Adrenal gland (tissue), 12 donors: ENCODE measurements around the gene RFWD3. TPM values are rescaled to one million over a fixed set of nuclear protein-coding genes. Genes with fewer than 3 reads are reported as not detected.
A peak's percentile ranks its signal among the peaks of the same experiment; 100 is the strongest.

Source experiments
- DNase-seq, 7 donors: peaks; one replicate each; pipeline ENCODE4 v3.0.0-alpha.2; 2019 to 2020
- H3K27ac ChIP-seq, 5 donors: fragments of 200-600 bp; sonication (generic) in 4 of 5; 1 replicate in 3 of 5; 2 replicates in 2 of 5; pipeline versions ENCODE4 v1.5.1 to v1.8.0; 2016 to 2020; ENCODE audit warnings: mild to moderate bottlenecking in 1 of 5
- H3K27me3 ChIP-seq: fragments of 200-600 bp; 2 replicates; pipeline ENCODE4 v1.8.0; 2021
- H3K36me3 ChIP-seq, 2 donors: fragments of 200-600 bp; replicated peaks in 1 of 2; 1 replicate in 1 of 2; 2 replicates in 1 of 2; pipeline versions ENCODE4 v1.5.1 to v1.8.0; 2018 to 2022
- H3K4me1 ChIP-seq, 2 donors: fragments of 200-600 bp; replicated peaks in 1 of 2; 1 replicate in 1 of 2; 2 replicates in 1 of 2; pipeline versions ENCODE4 v1.5.1 to v1.8.0; 2018 to 2021
- H3K4me3 ChIP-seq, 4 donors: fragments of 200-600 bp; sonication (generic) in 3 of 4; one replicate each; pipeline ENCODE4 v1.5.1; 2016 to 2018
- H3K9me3 ChIP-seq, 3 donors: fragments of 200-600 bp; sonication (generic) in 1 of 3; replicated peaks in 1 of 3; 1 replicate in 2 of 3; 2 replicates in 1 of 3; pipeline versions ENCODE4 v1.5.1 to v1.8.0; 2016 to 2021
- CTCF ChIP-seq, 6 experiments: fragments of 450-650 bp in 4 of 6; fragments of 200-600 bp in 2 of 6; sonication (generic) in 1 of 6; IDR thresholded peaks; 1 replicate in 5 of 6; 2 replicates in 1 of 6; pipeline versions ENCODE4 v1.5.1 to v1.8.0; 2016 to 2021; ENCODE audit warnings: antibody characterized with exemption in 6 of 6, mild to moderate bottlenecking in 2 of 6, moderate library complexity in 1 of 6
- POLR2A ChIP-seq, 2 donors: fragments of 450-650 bp; IDR thresholded peaks; one replicate each; pipeline ENCODE4 v1.6.1; 2017; ENCODE audit warnings: antibody characterized with exemption in 2 of 2, mild to moderate bottlenecking in 2 of 2, moderate library complexity in 1 of 2
- WGBS, 4 donors: extraction: QIAGEN DNeasy Blood & Tissue Kit in 2 of 4; methylation state at CpG; one replicate each; pipeline versions ENCODE4 v1.1.5 to v1.1.7; 2013 to 2017; 5-methylcytosine and 5-hydroxymethylcytosine counted together
- intact Hi-C, 2 donors: fragments of 100-400 bp; cut with DNase I; formaldehyde crosslinking; loops; one replicate each; pipeline versions ENCODE4 v1.14.1 to v1.15.0; 2022 to 2023
- polyA plus RNA-seq, 3 donors: library from polyadenylated mRNA; stranded (reverse); fragments of 200-250 nt in 2 of 3; fragments of 350-450 nt in 1 of 3; fragmentation: Illumina TruSeq in 1 of 3; extraction: RNeasy Lipid Tissue Mini Kit (QIAGEN cat#74804) in 1 of 3; gene quantifications; one replicate each; pipeline ENCODE4 v1.2.3, GENCODE V29; 2013 to 2014
- total RNA-seq, 9 donors: library from RNA; depleted of rRNA in 4 of 9; stranded (reverse); fragments of >200 nt in 4 of 9; fragments of 120-200 nt in 1 of 9; fragmentation: NEBNext Ultra II Directional in 1 of 9; extraction: Animal tissue kit (Norgen Biotek cat#: 25700) in 1 of 9; gene quantifications; one replicate each; pipeline versions ENCODE4 v1.1.0 to v1.2.4, GENCODE V29; 2013 to 2023
- donor health status: healthy with polysubstance abuse.
- donor health status: Bipolar disorder and iron deficiency.
- donor health status: DM: yes; HTN: yes; CAD: no.
- donor health status: DM: no; HTN: no; CAD: no.
- donor health status: DM: no; HTN: no; CAD: no.
- donor health status: DM: yes; HTN: yes; CAD: no.

RFWD3 gene
- total and polyA plus RNA-seq, 12 donors = 2.6 to 27.1 (median 11.9) TPM

DNA sequence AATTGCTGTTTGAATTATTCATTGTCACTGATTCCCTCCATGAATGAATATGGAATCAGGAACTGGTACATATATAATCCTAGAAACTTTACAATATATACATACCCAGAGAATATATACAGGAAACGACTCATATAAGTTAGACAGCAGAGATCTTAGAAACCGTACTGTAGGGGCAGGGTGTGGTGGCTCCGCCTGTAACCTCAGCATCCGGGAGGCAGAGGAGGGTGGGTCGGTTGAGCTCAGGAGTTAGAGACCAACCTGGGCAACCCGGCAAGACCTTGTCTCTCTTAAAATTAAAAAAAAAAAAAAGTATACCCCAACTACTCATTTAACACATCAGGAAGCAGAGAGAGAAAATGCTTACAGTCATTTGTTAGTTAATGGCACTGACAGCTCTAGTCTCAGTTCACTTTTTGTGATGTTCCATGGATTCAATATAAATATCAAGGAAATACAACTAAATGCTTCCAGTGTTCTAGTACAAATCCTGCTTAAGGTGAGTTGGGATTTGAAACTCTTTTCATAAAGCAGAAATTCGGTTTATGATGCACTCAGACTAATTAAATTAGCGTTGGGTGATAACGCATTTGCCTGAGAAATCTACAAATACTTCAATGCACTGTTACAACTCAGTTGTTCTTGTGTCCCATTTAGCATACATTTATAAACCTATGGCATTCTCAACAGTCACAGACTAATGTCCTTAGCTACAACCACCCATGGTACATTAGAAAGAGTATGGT is 65.4 kb downstream of the RFWD3 start:
- no peak for TF ChIP-seq CTCF (IDR thresholded peaks at IDR 0.05)
- TF ChIP-seq POLR2A (IDR thresholded peaks at IDR 0.05) = no peak
- Histone ChIP-seq H3K4me1 (peaks cover 29 to 54% of the 10 kb centered on the region in 2 donors), H3K27ac (peak overlapping the region in 1 of 5 donors; percentile 5), H3K4me3 (no peak overlapping the region), H3K27me3 (no peaks in the 10 kb centered on the region), H3K9me3 (no peaks in the 10 kb centered on the region), H3K36me3 (no peaks in the 10 kb centered on the region)
- intact Hi-C loops = no loop called here
- DNase-seq = no peak
- 64 to 75% (median 67%) methylated on average over 9 of the region's 9 CpGs for WGBS, 4 donors

- Histone ChIP-seq H3K27ac (no peak overlapping the region), H3K9me3 (no peaks in the 10 kb centered on the region), H3K27me3 (no peaks in the 10 kb centered on the region), H3K4me1 (peaks cover 0 to 25% of the 10 kb centered on the region in 2 donors), H3K36me3 (no peaks in the 10 kb centered on the region), H3K4me3 (no peak overlapping the region)
- no peak for DNase-seq
- no peak for TF ChIP-seq POLR2A (IDR thresholded peaks at IDR 0.05)
- no peak for TF ChIP-seq CTCF (IDR thresholded peaks at IDR 0.05)
- intact Hi-C loops = no loop called here
- 83 to 92% (median 87%) methylated on average over 2 of the region's 2 CpGs for WGBS, 4 donors
Observed at GRCh38 chr16:74596586-74596985, 70.1 kb downstream of the RFWD3 start.

- peak in 1 of 7 donors; percentile 45 for DNase-seq
- Histone ChIP-seq H3K4me1 (peaks cover 0 to 14% of the 10 kb centered on the region in 2 donors), H3K9me3 (no peaks in the 10 kb centered on the region), H3K27ac (no peak overlapping the region), H3K4me3 (no peak overlapping the region), H3K36me3 (no peaks in the 10 kb centered on the region), H3K27me3 (no peaks in the 10 kb centered on the region)
- WGBS, 4 donors = 79 to 92% (median 84%) methylated on average over 3 of the region's 3 CpGs
- intact Hi-C loops = no loop called here
- no peak for TF ChIP-seq POLR2A (IDR thresholded peaks at IDR 0.05)
- no peak for TF ChIP-seq CTCF (IDR thresholded peaks at IDR 0.05)
Observed at GRCh38 chr16:74592847-74593246, 73.8 kb downstream of the RFWD3 start.

DNA sequence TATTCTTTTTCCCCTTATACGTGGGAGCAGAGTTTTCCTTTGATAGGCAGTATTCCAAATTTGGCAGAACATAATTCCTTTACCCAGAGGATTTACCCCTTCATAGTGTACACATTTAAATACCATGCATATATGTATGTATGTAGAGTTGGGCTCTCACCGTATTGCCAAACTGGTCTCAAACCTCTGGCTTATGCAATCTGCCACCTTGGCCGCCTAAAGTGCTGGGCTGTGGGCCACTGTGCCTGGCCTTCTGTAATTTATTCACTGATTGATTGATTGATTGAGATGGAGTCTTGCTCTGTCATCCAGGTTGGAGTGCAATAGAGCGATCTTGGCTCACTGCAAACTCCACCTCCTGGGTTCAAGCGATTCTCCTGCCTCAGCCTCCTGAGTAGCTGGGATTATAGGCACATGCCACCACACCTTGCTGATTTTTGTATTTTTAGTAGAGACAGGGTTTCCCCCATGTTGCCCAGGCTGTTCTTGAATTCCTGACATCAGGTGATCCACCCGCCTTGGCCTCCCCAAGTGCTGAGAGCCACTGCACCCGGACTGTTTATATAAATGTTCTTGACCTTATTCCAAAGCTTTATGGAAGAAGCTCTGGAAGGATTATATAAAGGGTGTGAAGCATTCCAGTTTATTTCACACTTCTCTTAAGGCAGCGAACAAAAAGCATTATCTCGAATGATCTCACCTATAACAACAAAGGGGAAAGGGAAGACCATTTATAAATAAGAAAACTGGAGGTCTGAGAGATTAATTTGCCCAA is 74.6 kb downstream of the RFWD3 start:
- Histone ChIP-seq H3K4me1 (peaks cover 0 to 14% of the 10 kb centered on the region in 2 donors), H3K27ac (no peak overlapping the region), H3K36me3 (no peaks in the 10 kb centered on the region), H3K9me3 (no peaks in the 10 kb centered on the region), H3K4me3 (no peak overlapping the region), H3K27me3 (no peaks in the 10 kb centered on the region)
- intact Hi-C loops = no loop called here
- TF ChIP-seq CTCF (IDR thresholded peaks at IDR 0.05) (no peak), POLR2A (IDR thresholded peaks at IDR 0.05) (no peak)
- DNase-seq = peak in 1 of 7 donors; percentile 35
- 73 to 91% (median 77%) methylated on average over 8 to 9 of the region's 9 CpGs for WGBS, 4 donors
